Psoas muscle (tissue), 8 donors: ENCODE results near the gene ANO7. TPM values are rescaled to one million over a fixed set of nuclear protein-coding genes. Genes with fewer than 3 reads are reported as not detected.

Experiments
- ATAC-seq, 4 donors: fragments of 200-7000 bp; cut with Tn5 transposase; one replicate each; pipeline ENCODE4 v1.9.1; 2020; ENCODE audit warnings: moderate library complexity in 3 of 4, mild to moderate bottlenecking in 2 of 4
- DNase-seq, 2 donors: peaks; one replicate each; pipeline ENCODE4 v3.0.0-alpha.2; 2020
- H3K27ac ChIP-seq: fragments of 200-600 bp; one replicate; pipeline ENCODE4 v1.8.0; 2022
- H3K27me3 ChIP-seq, 3 donors: fragments of 200-600 bp in 1 of 3; one replicate each; pipeline versions ENCODE4 v1.6.1 to v1.8.0; 2013 to 2022; ENCODE audit warnings: low read length in 2 of 3, mild to moderate bottlenecking in 2 of 3, moderate library complexity in 1 of 3; ENCODE audit not compliant: insufficient read depth in 3 of 3
- H3K36me3 ChIP-seq, 2 donors: fragments of 200-600 bp in 1 of 2; one replicate each; pipeline versions ENCODE4 v1.6.1 to v1.8.0; 2013 to 2022; ENCODE audit warnings: low read depth in 1 of 2, mild to moderate bottlenecking in 1 of 2, moderate library complexity in 1 of 2; ENCODE audit not compliant: insufficient read depth in 1 of 2
- H3K4me1 ChIP-seq: fragments of 200-600 bp; one replicate; pipeline ENCODE4 v1.8.0; 2022
- H3K4me3 ChIP-seq: fragments of 200-600 bp; one replicate; pipeline ENCODE4 v1.8.0; 2022; ENCODE audit warnings: mild to moderate bottlenecking
- H3K9me3 ChIP-seq: fragments of 200-600 bp; one replicate; pipeline ENCODE4 v1.8.0; 2022
- CTCF ChIP-seq: fragments of 200-600 bp; IDR thresholded peaks from one replicate; pipeline ENCODE4 v1.8.0; 2022; ENCODE audit warnings: antibody characterized with exemption
- WGBS, 3 donors: extraction: QIAGEN DNeasy Blood & Tissue Kit; methylation state at CpG; one replicate each; pipeline versions ENCODE4 v1.1.6 to v1.1.7; 2013; 5-methylcytosine and 5-hydroxymethylcytosine counted together
- intact Hi-C, 2 donors: fragments of 100-400 bp; cut with DNase I; formaldehyde crosslinking; loops; one replicate each; pipeline versions ENCODE4 v1.11.0 to v1.14.2; 2022
- polyA plus RNA-seq, 3 donors: library from polyadenylated mRNA; stranded (reverse); fragments of 200-250 nt; gene quantifications; one replicate each; pipeline ENCODE4 v1.2.3, GENCODE V29; 2013
- total RNA-seq, 4 donors: library from RNA; stranded (reverse); fragmentation: NEBNext Ultra II Directional in 2 of 4; extraction: Animal tissue kit (Norgen Biotek cat#: 25700) in 2 of 4; gene quantifications; one replicate each; pipeline versions ENCODE4 v1.2.1 to v1.2.4, GENCODE V29; 2021 to 2023
- donor health status: healthy with polysubstance abuse.
- donor health status: DM: no; HTN: no; CAD: no; lungs with moderate emphysema.
- donor health status: Bipolar disorder and iron deficiency.
- donor health status: healthy.
- donor health status: DM: yes; HTN: yes; CAD: no.
- donor health status: DM: no; HTN: no; CAD: no.
- donor health status: DM: no; HTN: no; CAD: no.
- donor health status: DM: yes; HTN: yes; CAD: no.

ANO7 gene
- total and polyA plus RNA-seq, 7 donors = 0.22 to 1.8 (median 0.47) TPM

DNA sequence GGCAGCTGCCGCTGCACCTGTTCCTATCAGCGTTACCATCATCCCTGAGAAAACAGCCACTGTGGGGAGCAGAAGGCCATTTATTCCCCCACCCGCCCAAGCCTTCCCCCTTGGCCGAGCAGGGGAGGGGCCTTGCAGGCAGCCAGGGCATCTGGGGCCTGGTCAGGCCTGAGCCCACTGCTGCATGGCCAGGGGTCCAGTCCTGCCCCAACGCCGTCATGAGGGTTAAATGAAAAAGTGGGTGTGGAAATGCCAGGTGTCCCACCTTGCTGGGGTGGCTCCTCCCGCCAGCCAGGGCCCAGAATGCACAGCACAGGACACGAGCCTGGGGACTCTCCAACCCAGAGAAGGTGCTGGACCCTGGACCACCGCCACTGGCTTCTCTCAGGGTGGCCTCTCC lies 14.2 kb downstream of the ANO7 start:
- H3K27ac ChIP-seq = no peak overlapping the region
- H3K36me3 ChIP-seq = no peaks in the 10 kb centered on the region
- no peaks in the 10 kb centered on the region for H3K9me3 ChIP-seq
- intact Hi-C loops = no loop called here
- WGBS, 3 donors = 85 to 89% (median 86%) methylated on average over 7 to 9 of the region's 9 CpGs
- ATAC-seq (no peak), DNase-seq (peak; percentile 5 to 48)
- no peak overlapping the region for H3K4me3 ChIP-seq
- no peaks in the 10 kb centered on the region for H3K27me3 ChIP-seq
- H3K4me1 ChIP-seq = no peaks in the 10 kb centered on the region
- no peak for TF ChIP-seq CTCF

- ATAC-seq (no peak), DNase-seq (peak in 1 of 2 donors; percentile 8)
- Histone ChIP-seq H3K9me3 (no peaks in the 10 kb centered on the region), H3K4me3 (no peak overlapping the region), H3K27ac (no peak overlapping the region), H3K36me3 (no peaks in the 10 kb centered on the region), H3K27me3 (no peaks in the 10 kb centered on the region), H3K4me1 (no peaks in the 10 kb centered on the region)
- intact Hi-C loops = no loop called here
- 94 to 96% (median 95%) methylated on average over 24 to 27 of the region's 27 CpGs for WGBS, 3 donors
- no peak for TF ChIP-seq CTCF
Observed at GRCh38 chr2:241203218-241204009, 14.9 kb downstream of the ANO7 start.

GRCh38 chr2:241204010-241204384 lies 15.5 kb downstream of the ANO7 start:
- no peaks in the 10 kb centered on the region for H3K27me3 ChIP-seq
- DNase-seq (peak in 1 of 2 donors; percentile 7), ATAC-seq (no peak)
- no peaks in the 10 kb centered on the region for H3K4me1 ChIP-seq
- intact Hi-C loops = no loop called here
- no peak for TF ChIP-seq CTCF
- WGBS, 3 donors = 74 to 79% (median 79%) methylated on average over 10 of the region's 10 CpGs
- no peak overlapping the region for H3K4me3 ChIP-seq
- no peaks in the 10 kb centered on the region for H3K36me3 ChIP-seq
- no peak overlapping the region for H3K27ac ChIP-seq
- no peaks in the 10 kb centered on the region for H3K9me3 ChIP-seq

DNA sequence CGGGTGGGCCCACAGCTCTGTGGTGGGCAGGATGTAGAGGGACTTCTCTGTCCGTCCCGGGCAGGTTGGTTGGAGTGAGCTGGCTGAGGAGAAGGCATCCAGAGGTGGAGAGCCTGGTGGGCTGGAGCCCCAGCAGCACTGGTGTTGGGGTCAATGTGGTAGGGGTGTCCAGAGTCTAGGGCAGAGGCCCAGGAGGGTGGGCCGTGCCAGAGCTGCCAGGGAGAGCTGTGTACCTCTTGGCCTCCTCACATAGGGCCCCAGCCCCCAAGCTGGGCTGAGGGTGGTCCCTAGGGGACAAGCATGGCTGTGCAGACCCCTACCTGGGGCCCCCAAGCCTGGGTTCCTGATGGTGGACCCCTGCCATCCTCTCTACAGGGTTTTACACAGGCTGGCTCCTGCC lies 16.0 kb downstream of the ANO7 start:
- H3K27ac ChIP-seq = no peak overlapping the region
- intact Hi-C loops = no loop called here
- no peaks in the 10 kb centered on the region for H3K27me3 ChIP-seq
- H3K4me1 ChIP-seq = no peaks in the 10 kb centered on the region
- no peak for ATAC-seq
- H3K9me3 ChIP-seq = no peaks in the 10 kb centered on the region
- 83 to 87% (median 85%) methylated on average over 3 to 4 of the region's 4 CpGs for WGBS, 3 donors
- DNase-seq = peak in 1 of 2 donors; percentile 12
- no peaks in the 10 kb centered on the region for H3K36me3 ChIP-seq
- TF ChIP-seq CTCF = no peak
- H3K4me3 ChIP-seq = no peak overlapping the region

DNA sequence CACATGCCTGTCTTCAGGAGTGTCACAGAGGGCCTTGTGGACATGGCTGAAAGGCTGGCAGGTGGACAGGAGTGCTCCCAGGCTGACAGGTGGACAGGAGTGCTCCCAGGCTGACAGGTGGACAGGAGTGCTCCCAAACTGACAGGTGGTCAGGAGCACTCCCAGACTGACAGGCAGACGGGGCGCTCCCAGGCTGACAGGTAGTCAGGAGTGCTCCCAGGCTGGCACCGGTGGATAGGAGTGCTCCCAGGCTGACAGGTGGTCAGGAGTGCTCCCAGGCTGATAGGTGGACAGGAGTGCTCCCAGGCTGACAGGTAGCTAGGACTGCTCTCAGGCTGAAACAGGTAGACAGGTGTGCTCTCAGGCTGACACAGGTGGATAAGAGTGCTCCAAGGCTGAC lies 16.6 kb downstream of the ANO7 start:
- Histone ChIP-seq H3K4me3 (no peak overlapping the region), H3K36me3 (no peaks in the 10 kb centered on the region), H3K9me3 (no peaks in the 10 kb centered on the region), H3K27ac (no peak overlapping the region), H3K4me1 (no peaks in the 10 kb centered on the region), H3K27me3 (no peaks in the 10 kb centered on the region)
- no peak for ATAC-seq
- DNase-seq = no peak
- no peak for TF ChIP-seq CTCF
- intact Hi-C loops = no loop called here
- 85 to 90% (median 86%) methylated on average over 3 of the region's 3 CpGs for WGBS, 3 donors
